GM21619 (cell line): ENCODE data around the gene KRABD2.
"Not testable (repeated sequence)": the region's sequence is repeated elsewhere in the genome, so short reads cannot be mapped to it uniquely, and the experiment has no call there.

Source experiments
- ATAC-seq: cut with Tn5 transposase; IDR thresholded peaks from one replicate; pipeline ENCODE4 v1.9.1; 2021; ENCODE audit not compliant: unreplicated experiment

Gene KRABD2

DNA sequence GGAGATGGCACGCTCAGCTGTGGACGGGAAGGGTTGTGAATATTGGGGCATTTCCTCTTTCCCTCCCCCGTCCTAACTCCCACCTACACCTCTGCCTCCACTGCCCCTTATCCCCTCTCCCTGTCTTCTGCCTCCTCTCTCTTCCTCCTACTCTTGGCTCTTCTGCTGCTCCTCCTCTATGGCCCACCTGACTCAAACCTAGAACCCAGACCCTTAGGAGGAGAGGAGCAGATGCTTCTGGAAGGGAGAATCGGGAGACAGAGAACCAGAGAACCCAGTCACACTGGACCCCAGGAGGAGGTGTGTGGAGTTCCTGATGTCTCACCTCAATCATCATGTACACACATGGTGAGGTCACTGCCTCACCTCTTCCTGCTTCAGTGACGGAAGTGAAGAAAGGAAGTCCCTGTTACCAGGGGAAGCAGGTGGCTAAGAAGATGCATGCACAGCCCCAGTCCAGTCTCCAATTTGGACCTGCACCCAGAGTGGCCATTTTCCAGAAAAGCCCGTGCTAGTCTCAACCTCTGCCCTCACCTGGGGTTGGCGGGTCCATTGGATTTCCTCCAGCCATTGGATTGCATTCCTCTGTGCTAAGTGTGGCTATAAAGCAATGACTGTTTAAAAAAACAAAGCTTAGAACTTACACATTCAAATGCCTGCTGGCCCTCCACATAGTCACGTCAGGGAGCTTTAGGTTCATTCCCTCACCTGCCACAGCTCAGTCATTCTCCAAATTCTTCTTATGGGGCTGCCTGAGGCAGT is 17.1 kb upstream of the KRABD2 start:
- no peak for ATAC-seq

DNA sequence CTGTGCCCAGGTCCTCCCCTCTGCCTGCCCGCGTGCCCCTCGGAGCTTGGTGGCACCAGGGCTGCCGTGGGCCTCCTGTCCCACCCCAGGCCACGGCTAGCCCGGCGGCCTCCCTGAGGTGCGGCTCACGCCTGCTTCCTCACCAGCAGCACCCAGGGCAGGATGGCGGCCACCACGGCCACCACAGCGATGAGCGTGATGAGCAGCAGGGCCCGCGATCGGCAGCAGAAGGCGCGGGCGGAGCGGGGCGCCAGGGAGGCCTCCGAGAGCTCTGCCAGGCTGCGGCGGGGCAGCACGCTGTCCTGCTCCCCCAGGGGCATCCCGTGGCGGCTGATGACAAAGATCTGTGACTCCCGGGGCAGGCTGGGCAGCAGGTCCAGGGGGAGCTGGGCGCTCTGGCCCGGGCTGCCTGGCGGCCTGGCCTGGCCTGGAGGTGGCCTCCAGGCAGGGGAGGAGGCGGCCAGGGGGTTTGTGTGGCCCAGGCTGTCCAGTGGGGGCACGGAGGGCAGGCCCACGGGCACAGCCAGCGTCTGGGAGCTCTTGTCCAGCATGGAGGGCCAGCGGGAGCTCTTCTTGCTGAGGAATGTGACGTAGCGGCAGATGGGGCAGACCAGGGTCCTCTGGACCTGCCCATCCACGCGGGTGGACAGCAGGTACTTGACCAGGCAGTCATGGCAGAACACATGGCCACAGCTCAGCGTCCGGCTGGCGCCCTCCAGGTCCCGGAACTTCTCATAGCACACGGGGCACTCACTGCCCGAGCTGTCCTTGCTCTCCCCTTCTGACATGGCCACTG is 16.4 kb upstream of the KRABD2 start:
- no peak for ATAC-seq

DNA sequence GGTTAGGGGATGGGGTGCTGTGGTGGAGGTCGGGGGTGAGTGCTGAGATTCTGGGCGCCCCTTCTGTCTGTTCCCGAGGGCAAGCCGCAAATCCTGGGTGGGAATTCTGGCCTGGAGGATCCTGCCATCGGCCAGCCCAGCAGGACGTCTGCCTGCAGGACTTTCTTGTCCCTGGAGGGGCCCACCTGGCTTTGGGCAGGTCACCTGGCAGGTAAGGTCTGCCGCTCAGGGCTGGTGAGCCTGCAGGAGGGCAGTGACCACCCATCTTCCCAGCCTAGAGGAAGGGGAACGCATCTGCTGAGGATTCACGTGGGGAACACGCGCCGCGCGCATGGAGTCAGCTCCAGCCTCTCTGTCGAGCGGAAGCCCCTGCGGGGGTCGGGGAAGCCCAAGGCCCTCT is 15.8 kb upstream of the KRABD2 start:
- ATAC-seq, result no peak

DNA sequence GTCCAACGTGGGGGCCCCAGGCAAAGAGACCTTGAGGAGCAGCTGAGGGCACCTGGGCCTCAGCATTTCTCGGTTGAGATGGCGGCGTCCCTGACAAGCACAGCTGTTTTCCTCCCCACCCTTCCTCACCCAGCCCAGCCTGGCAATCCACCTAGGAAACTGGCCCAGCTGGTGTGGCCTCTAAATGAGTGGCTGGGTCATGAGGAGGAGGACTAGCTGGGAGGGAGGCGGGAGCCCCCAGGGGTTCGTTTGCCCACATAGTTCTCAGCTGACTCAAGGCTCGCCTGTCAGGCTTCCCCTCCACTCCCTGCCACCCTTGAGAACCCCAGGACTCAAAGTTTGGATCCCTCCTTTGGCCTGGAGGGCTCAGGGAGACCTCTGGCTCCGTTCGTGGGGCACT is 15.2 kb upstream of the KRABD2 start:
- no peak for ATAC-seq

DNA sequence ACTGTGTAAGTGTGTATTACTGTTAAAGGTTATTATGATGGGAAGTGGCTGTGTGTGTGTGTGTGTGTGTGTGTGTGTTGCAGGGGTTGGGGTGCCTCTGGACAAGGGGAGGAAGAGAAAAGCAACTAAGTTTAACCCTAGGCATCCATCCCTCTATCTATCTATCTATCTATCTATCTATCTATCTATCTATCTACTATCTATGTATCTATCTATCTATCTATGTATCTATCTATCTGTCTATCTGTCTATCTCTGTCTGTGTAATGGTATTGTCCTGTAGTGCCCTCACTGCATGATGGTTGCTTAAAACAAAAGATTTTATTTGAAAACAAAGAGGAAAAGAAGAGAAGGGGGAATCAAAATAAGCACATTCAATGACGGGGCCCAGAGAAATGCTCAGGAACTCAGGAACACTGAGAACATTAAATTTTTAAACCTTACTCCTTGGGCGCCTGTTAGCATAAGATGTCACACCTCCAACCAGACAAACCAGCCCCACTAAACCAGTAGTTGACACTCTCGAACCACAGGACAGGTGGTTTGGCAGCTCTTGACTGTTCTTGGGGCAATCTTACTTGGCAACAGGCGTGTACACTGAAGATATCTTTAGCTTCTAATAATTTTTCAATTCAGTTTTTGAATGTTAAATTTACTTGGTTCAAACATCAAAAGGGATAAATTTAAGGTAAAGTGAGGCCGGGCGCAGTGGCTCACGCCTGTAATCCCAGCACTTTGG is 11.6 kb upstream of the KRABD2 start:
- no peak for ATAC-seq

DNA sequence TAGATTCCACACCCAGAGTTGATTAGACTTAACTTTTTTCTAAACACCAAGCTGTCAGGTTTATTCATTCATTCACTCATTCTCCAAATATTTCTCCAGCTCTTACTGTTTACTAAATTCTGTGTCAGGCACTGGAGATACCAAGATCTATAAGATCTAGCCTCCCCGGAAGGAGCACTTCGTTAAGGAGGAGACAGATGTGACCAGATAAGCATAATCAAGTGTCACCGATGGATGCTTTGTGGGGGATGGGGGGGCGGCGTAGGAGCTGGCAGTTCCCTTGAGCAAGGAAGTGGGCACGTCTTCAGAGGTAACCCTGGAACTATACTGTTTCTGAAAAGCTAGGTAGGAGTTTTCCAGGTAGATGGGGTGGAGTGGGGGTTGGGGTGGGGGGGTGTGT is 10.3 kb upstream of the KRABD2 start:
- no peak for ATAC-seq

DNA sequence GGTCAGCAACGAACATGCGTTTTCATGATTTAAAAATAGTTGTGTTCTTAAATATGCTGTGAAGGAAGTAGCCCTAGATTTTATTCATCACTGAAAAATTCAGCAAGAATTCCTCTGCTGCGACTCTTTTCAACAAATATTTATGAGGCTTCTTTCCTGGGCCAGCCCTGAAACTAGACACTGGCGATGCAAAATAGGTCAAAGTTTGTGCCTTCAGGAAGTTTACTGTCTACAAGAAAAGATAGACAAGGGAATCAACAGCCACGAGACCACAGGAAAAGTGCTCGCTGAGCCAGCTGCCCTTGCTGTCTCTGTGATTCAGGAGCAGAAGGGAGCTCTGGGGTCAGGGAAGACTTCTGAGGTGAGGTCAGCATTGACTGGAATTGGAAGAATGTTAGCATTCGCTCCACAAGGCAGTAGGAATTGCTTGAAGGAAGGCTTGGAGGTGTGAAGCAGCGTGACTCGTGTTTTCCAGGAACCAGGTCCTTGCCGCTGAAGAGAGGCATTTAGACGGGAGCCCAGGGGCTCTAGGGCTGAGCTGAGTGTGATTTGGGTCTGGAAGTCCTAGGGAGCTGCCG is 8.4 kb upstream of the KRABD2 start:
- ATAC-seq, result no peak

DNA sequence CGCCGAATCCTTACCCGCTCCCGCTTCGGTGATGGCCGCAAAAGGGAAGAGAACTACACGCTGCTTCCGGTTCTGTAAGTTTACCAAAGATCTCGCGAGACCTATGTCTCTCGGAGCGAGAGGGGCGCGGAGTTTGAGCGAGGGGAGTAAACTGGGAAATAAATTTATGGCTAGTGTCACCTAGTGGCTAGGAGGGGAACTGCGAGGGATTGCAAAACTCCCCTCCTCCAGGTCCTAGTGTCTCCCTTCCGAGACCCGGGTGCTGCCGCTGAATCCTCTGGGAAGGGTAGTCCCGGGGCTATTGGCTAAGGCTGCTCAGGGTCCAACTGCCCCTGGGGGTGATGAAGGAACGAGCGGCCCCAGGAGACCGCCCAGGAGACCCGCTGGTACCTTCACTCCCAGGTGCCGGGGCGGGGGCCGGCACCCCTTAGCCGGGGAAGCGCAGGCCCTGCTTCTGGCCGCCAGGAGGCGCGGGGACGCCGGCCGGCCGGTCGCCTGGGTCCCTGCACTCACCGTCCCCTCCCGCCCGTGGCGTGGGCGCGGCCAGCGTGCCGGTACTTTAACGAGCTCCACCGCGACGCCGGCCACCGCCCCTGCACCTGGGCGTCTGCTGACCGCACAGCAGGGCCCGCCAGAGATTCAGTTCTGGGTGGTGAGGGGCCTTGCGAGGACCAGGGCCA is 6.8 kb upstream of the KRABD2 start, which contains the start of gene RPL26:
TSS of gene RPL26 (minus strand) at position 51 of the 680 bp plus-strand sequence. CDS start 883 bp downstream, outside the sequence.
- peak; percentile 84 for ATAC-seq

DNA sequence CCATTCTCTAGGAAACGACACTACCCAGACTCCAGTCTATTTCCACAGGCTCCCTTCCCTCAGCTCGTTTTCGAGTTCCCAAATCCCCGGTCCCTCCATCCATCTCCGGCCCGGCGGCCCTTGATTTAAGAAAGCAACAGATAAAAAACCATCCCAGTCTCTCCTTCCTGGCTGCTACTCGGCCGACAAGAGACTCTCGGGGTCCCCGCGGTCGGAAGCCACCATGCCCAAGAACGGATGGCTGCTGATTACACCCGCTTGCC is 6.3 kb upstream of the KRABD2 start:
- ATAC-seq, result peak; percentile 4

DNA sequence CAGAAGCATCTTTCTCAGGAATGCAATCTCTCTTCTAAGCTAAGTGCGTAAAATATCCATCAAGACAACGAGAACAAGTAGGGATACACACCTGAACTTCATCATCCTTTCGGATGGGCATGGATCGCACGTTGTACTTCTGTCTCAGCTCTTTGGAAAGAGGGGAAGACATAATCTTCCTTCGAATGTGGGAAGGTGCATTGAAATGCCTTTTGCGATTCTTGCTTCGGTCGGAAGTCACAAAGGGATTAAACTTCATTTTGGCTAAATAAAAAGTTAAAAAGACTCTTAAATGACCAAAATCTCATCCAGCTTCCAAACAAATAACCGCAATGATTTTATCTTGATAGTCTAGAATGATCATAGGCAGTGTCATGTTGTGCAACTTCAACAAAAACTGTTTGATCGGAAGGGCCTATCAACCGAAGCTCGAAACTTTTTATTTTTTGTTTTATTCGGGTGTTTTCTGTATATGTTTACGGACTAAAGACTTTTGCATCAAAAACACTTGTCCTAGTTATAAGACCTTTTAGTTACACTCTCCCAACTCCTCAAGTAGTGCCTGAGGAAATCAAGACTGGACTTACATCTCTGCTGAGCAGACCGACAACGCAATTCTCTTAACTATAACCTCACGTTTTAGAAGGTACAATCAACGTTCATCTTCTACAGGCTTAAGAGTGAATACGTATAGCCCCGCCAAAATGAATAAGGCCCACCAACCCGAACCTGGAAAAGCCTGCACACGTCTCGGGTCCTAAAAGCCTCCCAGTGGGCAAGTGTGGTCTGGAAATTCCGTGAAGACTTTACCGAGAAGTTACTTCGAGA is 5.8 kb upstream of the KRABD2 start:
- ATAC-seq, result no peak

DNA sequence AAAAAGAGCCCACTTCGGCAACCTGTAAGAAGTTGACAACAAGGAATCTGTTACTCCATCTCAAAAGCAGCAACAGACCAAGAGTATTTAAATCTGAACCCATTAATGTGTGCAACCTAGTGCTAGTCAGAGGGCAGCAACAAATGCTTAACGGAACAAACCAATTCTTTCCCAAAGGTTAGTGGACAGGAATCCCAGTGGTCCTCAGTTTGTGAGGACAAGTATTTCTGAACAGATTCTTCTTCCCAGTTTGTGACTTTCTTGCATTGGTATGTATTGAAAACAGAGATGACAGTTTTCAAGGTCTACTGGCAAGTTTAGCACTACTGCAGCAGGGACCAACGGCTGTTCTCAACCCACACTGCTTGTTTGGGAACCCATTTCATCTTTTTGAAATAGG is 3.5 kb upstream of the KRABD2 start:
- no peak for ATAC-seq

DNA sequence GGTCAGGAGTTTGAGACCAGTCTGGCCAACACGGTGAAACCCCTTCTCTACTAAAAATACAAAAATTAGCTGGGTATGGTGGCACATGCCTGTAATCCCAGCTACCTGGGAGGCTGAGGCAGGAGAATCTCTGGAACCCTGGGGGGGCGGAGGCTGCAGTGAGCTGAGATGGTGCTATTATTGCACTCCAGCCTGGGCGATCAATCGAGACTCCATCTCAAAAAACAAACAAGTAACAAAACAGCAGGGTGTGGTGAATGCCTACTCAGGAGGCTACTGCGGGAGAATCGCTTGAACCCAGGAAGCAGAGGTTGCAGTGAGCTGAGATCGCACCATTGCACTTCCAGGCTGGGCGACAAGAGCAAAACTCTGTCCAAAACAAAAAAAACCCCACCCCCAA is 1.6 kb upstream of the KRABD2 start:
- ATAC-seq, result not testable (repeated sequence)

DNA sequence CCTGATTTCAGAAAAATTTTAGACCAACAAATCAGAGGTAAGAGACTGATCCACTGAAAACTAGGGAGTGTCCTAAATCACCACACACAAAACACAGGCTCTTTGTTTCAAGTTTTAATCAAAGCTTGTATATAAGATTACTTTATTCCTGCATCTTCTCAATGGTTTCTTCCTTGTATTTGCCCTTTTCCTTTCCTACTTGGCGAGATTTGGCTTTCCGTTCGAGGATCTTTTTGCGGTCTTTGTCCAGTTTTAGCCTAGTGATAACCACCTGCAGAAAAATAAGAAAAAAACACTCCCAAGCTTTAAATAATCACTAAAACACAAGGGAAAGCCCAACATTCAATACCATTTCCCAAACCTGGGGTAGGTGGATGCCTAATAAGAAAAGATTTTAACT is 918 bp upstream of the KRABD2 start:
- ATAC-seq, result no peak

DNA sequence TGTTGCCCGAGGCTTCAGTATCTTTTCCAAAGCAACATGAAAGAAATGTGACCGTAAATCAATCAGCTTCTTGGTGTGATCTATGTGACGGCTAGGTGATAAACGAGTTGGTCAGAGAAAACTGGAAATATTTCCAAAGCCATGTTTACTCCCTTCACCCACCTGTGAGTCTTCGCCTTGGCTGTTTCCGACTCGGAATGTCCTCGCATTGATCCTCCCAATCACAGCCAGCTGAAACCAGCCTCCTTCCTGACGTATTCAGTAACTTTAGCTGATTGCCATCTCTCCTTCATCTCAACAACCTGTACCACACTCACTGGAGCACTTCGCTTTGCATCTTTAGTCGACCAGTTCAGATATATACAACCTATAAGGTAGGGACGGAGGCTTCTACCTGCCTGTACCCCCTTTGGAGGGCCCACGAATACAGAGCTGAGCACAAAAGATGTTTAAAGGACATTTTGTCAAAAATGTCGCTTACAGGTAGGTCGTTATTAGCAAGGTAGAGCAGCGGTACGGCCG is 705 bp downstream of the KRABD2 start:
- ATAC-seq, result no peak

DNA sequence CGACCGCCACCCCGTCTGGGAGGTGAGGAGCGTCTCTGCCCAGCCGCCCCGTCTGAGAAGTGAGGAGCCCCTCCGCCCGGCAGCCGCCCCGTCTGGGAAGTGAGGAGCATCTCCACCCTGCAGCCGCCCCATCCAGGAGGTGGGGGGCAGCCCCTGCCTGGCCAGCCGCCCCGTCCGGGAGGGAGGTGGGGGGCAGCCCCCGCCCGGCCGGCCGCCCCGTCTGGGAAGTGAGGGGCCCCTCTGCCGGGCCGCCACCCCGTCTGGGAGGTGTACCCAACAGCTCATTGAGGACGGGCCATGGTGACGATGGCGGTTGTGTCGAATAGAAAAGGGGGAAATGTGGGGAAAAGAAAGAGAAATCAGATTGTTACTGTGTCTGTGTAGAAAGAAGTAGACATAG is 2.6 kb downstream of the KRABD2 start:
- ATAC-seq, result not testable (repeated sequence)

DNA sequence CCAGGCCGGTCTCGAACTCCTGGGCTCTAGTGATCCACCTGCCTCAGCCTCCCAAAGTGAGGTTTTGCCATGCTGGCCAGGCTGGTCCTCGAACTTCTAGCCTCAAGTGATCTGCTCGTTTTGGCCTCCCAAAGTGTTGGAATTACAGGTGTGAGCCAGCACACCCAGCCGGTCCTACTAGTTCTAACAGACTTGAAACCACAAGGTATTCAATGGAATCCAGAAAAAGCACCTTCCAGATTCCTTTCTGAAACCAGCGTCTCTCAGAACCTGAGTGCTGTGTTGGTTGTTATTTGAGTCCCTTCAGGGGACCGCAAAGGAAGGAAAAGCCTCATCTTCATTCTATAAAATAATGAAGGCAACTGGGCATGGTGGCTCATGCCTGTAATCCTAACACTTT is 4.1 kb downstream of the KRABD2 start:
- no peak for ATAC-seq

DNA sequence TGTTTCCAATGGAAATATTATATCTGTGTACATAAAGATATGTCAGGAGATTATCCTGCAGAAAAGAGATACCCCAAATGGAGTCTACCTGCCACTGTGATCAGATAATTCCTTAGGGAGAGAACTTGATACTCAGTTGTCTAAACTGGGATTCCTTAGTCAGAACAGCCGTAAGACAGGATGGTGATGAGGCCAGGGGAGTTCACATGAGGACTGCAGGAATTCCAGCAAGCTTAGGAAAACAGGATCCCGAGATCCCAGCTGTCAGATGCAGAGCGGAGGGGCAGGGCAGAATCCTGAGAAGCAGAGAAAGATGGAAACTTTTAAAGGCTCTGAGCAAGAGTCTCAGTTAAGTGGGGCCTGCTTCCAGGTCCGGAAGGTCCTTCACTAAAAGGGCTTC is 4.7 kb downstream of the KRABD2 start:
- ATAC-seq, result no peak

DNA sequence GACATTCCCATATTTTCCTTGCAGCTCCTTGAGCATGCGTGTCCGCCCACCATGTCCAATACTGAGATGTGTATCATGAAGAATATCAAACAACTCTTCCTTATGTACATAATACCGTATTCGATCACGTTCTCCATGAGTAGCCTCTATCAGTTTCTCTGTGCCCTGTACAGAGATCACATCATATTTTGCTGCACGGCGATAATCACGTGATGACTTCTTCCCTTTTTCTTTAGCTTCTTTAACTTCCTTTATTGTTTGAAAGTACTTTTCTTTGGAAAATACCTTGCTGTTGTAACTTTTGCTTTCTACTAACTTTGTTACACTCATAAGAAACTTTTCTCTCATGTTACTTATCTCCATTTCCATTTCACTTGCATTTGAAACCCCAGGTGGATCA is 6.6 kb downstream of the KRABD2 start:
- no peak for ATAC-seq

DNA sequence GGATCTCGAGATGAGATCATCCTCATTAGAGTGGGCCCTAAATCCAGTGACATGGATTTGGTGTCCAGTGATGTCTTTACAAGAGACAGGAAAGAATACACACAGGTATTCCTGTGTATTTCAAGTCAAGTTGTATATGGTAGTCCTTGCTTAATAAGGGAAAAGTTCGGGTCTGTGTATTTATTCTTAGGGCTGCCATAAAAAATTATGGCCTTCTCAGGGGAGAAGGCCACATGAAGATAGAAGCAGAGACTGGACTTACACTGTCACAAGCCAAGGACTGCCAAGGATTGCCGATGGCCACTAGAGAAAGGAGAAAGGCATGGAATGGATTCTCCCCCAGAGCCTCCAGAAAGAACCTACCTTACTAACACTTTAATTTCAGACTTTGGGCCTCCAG is 8.3 kb downstream of the KRABD2 start:
- no peak for ATAC-seq

DNA sequence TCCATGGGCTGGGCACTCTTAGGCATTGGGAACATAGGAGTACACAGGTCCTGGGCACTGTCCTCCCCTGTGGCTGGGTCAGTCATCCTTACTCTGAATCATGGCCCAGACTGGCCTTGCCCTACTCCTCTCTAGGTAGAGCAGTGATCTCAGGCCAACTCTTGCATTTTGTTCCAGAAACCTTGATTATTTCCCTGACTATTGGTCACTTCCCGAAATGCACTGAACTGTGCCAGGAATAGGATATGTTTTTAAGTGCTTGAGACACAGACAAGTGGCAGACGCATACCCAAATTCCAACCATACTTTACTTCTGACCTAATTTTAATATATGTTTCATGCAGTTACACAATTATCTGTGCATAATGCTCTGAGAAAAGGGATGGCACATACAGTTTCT is 10.3 kb downstream of the KRABD2 start:
- no peak for ATAC-seq
